Cardiac muscle cell (in vitro differentiated cells and primary cell): ENCODE measurements around the gene PRND. TPM values are rescaled to one million over a fixed set of nuclear protein-coding genes. Genes with fewer than 3 reads are reported as not detected.

Experiments used
- DNase-seq, 2 donors: peaks; one replicate each; pipeline versions ENCODE4 v3.0.0 to v3.0.0-alpha.2; 2010 to 2017; ENCODE audit warnings: low read depth in 1 of 2, low spot score in 1 of 2
- H3K27ac ChIP-seq: fragments of 200-600 bp; sonication (generic); 2 replicates; pipeline ENCODE4 v1.5.1; 2016
- H3K27me3 ChIP-seq: fragments of 200-600 bp; sonication (generic); 2 replicates; pipeline ENCODE4 v1.6.0; 2016; ENCODE audit warnings: control low read depth
- H3K36me3 ChIP-seq: fragments of 200-600 bp; sonication (generic); 2 replicates; pipeline ENCODE4 v1.5.1; 2016; ENCODE audit warnings: control low read depth
- H3K4me1 ChIP-seq: fragments of 200-600 bp; sonication (generic); 2 replicates; pipeline ENCODE4 v1.8.1; 2017; ENCODE audit warnings: low read depth, mild to moderate bottlenecking, mixed run types
- H3K4me3 ChIP-seq: fragments of 200-600 bp; sonication (generic); 2 replicates; pipeline ENCODE4 v1.5.1; 2016; ENCODE audit warnings: mild to moderate bottlenecking
- H3K9me3 ChIP-seq: fragments of 200-600 bp; sonication (generic); 2 replicates; pipeline ENCODE4 v1.5.1; 2017; ENCODE audit warnings: low read depth, mild to moderate bottlenecking, control low read depth
- polyA plus RNA-seq: library from polyadenylated mRNA; unstranded; fragments of >200 nt; fragmentation: Nextera tagmentation; extraction: Ambion mirVana; gene quantifications from 2 replicates; pipeline ENCODE4 v1.2.1, GENCODE V29; 2016
- total RNA-seq: library from RNA; depleted of rRNA; stranded (reverse); fragments of >200 nt; gene quantifications from 2 replicates; pipeline ENCODE4 v1.2.3, GENCODE V29; 2016
- TF ChIP-seq, protein P1 (sequence below): IDR thresholded peaks from 2 replicates; pipeline ENCODE4 v1.5.1; 2012; ENCODE audit warnings: low read depth, mild to moderate bottlenecking, low read length

PRND gene
- total and polyA plus RNA-seq, 2 experiments from 2014 or later: 0.39 TPM; not detected in 1

GRCh38 chr20:4726710-4727397 lies 5.1 kb downstream of the PRND start:
- DNase-seq: peak; percentile 28 to 59
- Histone ChIP-seq H3K36me3 (no peaks in the 10 kb centered on the region), H3K4me3 (no peak overlapping the region), H3K4me1 (peaks cover 7% of the 10 kb centered on the region), H3K27ac (peak overlapping the region; percentile 52), H3K9me3 (no peaks in the 10 kb centered on the region), H3K27me3 (no peaks in the 10 kb centered on the region)
- TF ChIP-seq, protein P1, sequence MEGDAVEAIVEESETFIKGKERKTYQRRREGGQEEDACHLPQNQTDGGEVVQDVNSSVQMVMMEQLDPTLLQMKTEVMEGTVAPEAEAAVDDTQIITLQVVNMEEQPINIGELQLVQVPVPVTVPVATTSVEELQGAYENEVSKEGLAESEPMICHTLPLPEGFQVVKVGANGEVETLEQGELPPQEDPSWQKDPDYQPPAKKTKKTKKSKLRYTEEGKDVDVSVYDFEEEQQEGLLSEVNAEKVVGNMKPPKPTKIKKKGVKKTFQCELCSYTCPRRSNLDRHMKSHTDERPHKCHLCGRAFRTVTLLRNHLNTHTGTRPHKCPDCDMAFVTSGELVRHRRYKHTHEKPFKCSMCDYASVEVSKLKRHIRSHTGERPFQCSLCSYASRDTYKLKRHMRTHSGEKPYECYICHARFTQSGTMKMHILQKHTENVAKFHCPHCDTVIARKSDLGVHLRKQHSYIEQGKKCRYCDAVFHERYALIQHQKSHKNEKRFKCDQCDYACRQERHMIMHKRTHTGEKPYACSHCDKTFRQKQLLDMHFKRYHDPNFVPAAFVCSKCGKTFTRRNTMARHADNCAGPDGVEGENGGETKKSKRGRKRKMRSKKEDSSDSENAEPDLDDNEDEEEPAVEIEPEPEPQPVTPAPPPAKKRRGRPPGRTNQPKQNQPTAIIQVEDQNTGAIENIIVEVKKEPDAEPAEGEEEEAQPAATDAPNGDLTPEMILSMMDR: no peak

- TF ChIP-seq, protein P1: no peak
- H3K36me3 ChIP-seq: no peaks in the 10 kb centered on the region
These were observed 6.5 kb downstream of the PRND start for GRCh38 chr20:4728120-4728760.

DNA sequence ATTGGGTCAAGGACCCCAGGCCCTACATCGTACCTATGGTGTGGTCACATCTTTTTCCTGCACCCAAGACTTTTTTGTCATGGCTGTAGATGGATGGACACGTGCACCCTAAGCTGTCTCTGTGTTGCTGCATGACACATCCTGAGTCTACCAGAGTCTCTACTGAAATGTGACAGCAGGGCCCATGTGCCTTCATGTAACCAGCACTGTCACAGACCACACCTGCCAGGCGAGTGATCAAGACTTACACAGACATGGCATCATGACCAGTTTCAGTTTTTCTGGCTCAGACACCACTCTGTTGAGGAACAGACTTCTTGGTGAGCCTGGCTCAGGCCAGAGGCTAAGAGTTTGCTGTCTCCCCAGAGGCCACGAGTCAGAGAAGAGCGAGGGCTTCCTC lies 7.6 kb downstream of the PRND start:
- no peak overlapping the region for H3K27ac ChIP-seq
- no peak overlapping the region for H3K4me3 ChIP-seq
- no peaks in the 10 kb centered on the region for H3K9me3 ChIP-seq
- DNase-seq: no peak
- TF ChIP-seq, protein P1: no peak
- H3K4me1 ChIP-seq: peaks cover 7% of the 10 kb centered on the region
- H3K36me3 ChIP-seq: no peaks in the 10 kb centered on the region
- no peaks in the 10 kb centered on the region for H3K27me3 ChIP-seq

More at GRCh38 chr20:4728120-4728760, 6.5 kb downstream of the PRND start:
- H3K27me3 ChIP-seq: no peaks in the 10 kb centered on the region
- H3K4me1 ChIP-seq: peaks cover 7% of the 10 kb centered on the region
- peak in 1 of 2 donors; percentile 33 for DNase-seq
- H3K9me3 ChIP-seq: no peaks in the 10 kb centered on the region
- H3K4me3 ChIP-seq: no peak overlapping the region
- H3K27ac ChIP-seq: no peak overlapping the region

- no peaks in the 10 kb centered on the region for H3K36me3 ChIP-seq
- H3K4me1 ChIP-seq: peaks cover 7% of the 10 kb centered on the region
- no peaks in the 10 kb centered on the region for H3K27me3 ChIP-seq
- no peaks in the 10 kb centered on the region for H3K9me3 ChIP-seq
- H3K4me3 ChIP-seq: no peak overlapping the region
- peak; percentile 48 to 62 for DNase-seq
- TF ChIP-seq, protein P1: no peak
- no peak overlapping the region for H3K27ac ChIP-seq
These were observed 9.1 kb downstream of the PRND start for GRCh38 chr20:4730780-4731179.

DNA sequence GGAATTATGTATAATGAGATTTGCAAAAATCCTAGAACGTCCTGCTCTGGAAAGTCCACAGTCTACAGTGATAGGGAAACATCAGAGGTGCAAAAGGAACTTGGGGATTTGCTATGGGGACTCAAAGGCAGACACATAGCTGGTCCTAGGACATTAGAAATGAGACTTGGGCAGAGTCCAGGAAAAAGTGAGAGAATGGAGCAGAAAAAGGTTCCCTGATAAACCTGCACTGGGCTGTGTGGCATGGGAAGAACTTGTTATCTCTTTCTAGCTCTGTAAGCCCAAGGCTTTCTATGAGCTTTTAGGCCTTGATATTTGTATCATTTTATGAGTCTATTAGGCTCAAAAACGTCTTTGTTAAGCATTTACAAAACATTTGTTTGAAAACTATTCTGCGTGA lies 15.2 kb downstream of the PRND start:
- H3K36me3 ChIP-seq: no peaks in the 10 kb centered on the region
- no peaks in the 10 kb centered on the region for H3K4me1 ChIP-seq
- TF ChIP-seq, protein P1: no peak
- H3K27me3 ChIP-seq: no peaks in the 10 kb centered on the region
- H3K4me3 ChIP-seq: no peak overlapping the region
- no peak for DNase-seq
- no peak overlapping the region for H3K27ac ChIP-seq
- H3K9me3 ChIP-seq: no peaks in the 10 kb centered on the region
